ENCODE results near the gene ABCA13. TPM values are rescaled to one million over a fixed set of nuclear protein-coding genes. Genes with fewer than 3 reads are reported as not detected.
A peak's percentile ranks its signal among the peaks of the same experiment; 100 is the strongest.

ABCA13 gene
- total RNA-seq, 1 experiment from 2014 or later = 1.7 TPM

DNA sequence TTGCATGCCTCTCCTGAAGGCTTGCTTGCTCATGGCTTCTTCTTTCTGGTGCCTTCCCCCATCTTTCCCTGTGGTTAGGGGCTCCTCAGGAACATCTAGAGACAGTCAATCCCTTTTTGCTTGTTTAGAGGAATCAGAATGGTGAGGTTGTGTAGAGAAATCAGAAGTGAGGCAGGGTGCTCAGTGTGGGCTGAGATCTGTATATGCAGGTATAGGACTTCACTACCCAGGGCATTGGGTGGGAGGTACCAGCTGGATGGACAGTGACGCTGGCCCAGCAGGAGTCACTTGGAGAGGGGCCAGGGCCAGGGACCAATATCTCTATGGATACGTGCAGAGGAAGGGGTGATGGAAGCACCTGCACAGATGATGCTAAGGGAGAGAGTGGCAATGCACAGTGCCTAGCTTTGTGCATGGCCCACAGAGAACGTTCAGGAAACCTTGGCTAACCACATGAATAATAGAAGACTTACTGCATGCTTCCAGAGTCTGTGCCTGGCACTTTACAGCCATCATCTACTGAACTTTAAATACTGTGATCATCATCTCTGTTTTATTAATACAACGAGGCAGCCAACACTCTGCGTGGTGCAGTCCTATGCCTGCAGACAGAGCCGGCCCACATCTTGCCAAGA is 255.2 kb downstream of the ABCA13 start:
- no TSS peak for BruUV-seq (replicated peaks)
- CTCF ChIA-PET = no interaction called here
- in situ Hi-C loops (cut with HindIII; ENCODE audit: low pct_unique_long_range_greater_than_20kb, low sequenced_read_pairs) = no loop called here

DNA sequence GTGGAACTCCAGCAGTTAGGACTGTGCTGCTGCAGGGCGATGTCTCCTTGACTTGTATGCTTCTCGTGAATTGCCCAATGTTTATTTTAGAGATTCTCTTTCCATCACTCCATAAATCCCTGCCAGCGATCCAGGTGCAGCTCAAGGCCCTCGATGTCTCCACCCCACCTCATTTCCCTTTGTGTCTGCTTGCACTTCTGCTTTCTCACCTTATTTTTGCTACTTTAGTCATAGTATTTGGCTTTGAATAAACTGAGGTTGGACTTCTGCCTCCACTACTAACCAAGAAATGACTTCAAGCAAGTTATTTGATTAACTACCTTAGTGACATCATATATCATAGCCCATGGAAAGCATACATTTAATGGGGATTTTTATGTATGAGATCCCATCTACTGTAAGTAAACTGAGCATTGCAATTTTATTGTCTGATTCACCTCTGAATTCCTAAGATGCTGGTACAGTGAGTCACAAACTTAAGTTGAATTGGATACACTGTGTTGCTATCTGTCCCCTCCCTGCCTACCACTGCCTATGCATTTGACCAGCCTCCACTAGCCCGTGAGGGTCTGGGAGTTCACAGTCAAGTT is 255.8 kb downstream of the ABCA13 start:
- Histone ChIP-seq H3K9me3 (ENCODE audit: control insufficient read depth, insufficient read depth, low read depth, low read length) (no peaks in the 10 kb centered on the region), H3K4me3 (ENCODE audit: low read depth in 2 of 2, low read length in 2 of 2) (no peak overlapping the region), H3K36me3 (ENCODE audit: control insufficient read depth, insufficient read depth, low read length) (no peaks in the 10 kb centered on the region), H3K27me3 (ENCODE audit: control insufficient read depth, insufficient read depth, low read length) (no peaks in the 10 kb centered on the region), H3K27ac (ENCODE audit: low read length) (peak overlapping the region; percentile 89), H3K4me1 (ENCODE audit: control insufficient read depth, insufficient read depth, low read length) (peaks cover 25% of the 10 kb centered on the region)
- TF ChIP-seq, protein P1, sequence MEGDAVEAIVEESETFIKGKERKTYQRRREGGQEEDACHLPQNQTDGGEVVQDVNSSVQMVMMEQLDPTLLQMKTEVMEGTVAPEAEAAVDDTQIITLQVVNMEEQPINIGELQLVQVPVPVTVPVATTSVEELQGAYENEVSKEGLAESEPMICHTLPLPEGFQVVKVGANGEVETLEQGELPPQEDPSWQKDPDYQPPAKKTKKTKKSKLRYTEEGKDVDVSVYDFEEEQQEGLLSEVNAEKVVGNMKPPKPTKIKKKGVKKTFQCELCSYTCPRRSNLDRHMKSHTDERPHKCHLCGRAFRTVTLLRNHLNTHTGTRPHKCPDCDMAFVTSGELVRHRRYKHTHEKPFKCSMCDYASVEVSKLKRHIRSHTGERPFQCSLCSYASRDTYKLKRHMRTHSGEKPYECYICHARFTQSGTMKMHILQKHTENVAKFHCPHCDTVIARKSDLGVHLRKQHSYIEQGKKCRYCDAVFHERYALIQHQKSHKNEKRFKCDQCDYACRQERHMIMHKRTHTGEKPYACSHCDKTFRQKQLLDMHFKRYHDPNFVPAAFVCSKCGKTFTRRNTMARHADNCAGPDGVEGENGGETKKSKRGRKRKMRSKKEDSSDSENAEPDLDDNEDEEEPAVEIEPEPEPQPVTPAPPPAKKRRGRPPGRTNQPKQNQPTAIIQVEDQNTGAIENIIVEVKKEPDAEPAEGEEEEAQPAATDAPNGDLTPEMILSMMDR (IDR thresholded peaks at IDR 0.05) = no peak
- no peak for TF ChIP-seq SIN3A (IDR thresholded peaks at IDR 0.05; ENCODE audit: borderline replicate concordance, insufficient read depth, low read depth, low read length)
- TF ChIP-seq, protein P2, sequence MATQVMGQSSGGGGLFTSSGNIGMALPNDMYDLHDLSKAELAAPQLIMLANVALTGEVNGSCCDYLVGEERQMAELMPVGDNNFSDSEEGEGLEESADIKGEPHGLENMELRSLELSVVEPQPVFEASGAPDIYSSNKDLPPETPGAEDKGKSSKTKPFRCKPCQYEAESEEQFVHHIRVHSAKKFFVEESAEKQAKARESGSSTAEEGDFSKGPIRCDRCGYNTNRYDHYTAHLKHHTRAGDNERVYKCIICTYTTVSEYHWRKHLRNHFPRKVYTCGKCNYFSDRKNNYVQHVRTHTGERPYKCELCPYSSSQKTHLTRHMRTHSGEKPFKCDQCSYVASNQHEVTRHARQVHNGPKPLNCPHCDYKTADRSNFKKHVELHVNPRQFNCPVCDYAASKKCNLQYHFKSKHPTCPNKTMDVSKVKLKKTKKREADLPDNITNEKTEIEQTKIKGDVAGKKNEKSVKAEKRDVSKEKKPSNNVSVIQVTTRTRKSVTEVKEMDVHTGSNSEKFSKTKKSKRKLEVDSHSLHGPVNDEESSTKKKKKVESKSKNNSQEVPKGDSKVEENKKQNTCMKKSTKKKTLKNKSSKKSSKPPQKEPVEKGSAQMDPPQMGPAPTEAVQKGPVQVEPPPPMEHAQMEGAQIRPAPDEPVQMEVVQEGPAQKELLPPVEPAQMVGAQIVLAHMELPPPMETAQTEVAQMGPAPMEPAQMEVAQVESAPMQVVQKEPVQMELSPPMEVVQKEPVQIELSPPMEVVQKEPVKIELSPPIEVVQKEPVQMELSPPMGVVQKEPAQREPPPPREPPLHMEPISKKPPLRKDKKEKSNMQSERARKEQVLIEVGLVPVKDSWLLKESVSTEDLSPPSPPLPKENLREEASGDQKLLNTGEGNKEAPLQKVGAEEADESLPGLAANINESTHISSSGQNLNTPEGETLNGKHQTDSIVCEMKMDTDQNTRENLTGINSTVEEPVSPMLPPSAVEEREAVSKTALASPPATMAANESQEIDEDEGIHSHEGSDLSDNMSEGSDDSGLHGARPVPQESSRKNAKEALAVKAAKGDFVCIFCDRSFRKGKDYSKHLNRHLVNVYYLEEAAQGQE (IDR thresholded peaks at IDR 0.05; ENCODE audit: insufficient read depth in 1 of 2, low read depth in 2 of 2, low read length in 1 of 2) = no peak
- no peak for TF ChIP-seq POLR2AphosphoS5 (IDR thresholded peaks at IDR 0.05; ENCODE audit: low read depth, low read length)
- peak; percentile 88 for TF ChIP-seq TCF7L2 (IDR thresholded peaks at IDR 0.05; ENCODE audit: low read depth, low read length)
- in situ Hi-C loops (cut with HindIII; ENCODE audit: low pct_unique_long_range_greater_than_20kb, low sequenced_read_pairs) (no loop called here), intact Hi-C loops (cut with micrococcal nuclease; ENCODE audit: unreplicated experiment) (loop anchor here (5.0 kb wide), 1 partner anchor 70 kb away; no protein-coding TSS in a partner anchor)
- BruUV-seq (replicated peaks) = no TSS peak
- peak; percentile 94 for ATAC-seq
- POLR2A ChIA-PET = no interaction called here
- CTCF ChIA-PET = no interaction called here
- peak; percentile 76 for DNase-seq (ENCODE audit: low read depth, low spot score)

More for the DNA sequence above, 255.2 kb downstream of the ABCA13 start:
- Histone ChIP-seq H3K4me3 (ENCODE audit: low read depth in 2 of 2, low read length in 2 of 2) (no peak overlapping the region), H3K9me3 (ENCODE audit: control insufficient read depth, insufficient read depth, low read depth, low read length) (no peaks in the 10 kb centered on the region), H3K27ac (ENCODE audit: low read length) (peak overlapping the region; percentile 89), H3K27me3 (ENCODE audit: control insufficient read depth, insufficient read depth, low read length) (no peaks in the 10 kb centered on the region), H3K36me3 (ENCODE audit: control insufficient read depth, insufficient read depth, low read length) (no peaks in the 10 kb centered on the region), H3K4me1 (ENCODE audit: control insufficient read depth, insufficient read depth, low read length) (peaks cover 25% of the 10 kb centered on the region)
- ATAC-seq (peak; percentile 51), DNase-seq (ENCODE audit: low read depth, low spot score) (no peak)
- intact Hi-C loops (cut with micrococcal nuclease; ENCODE audit: unreplicated experiment) = loop anchor here (5.0 kb wide), 1 partner anchor 71 kb away; no protein-coding TSS in a partner anchor
- POLR2A ChIA-PET = no interaction called here
- TF ChIP-seq POLR2AphosphoS5 (IDR thresholded peaks at IDR 0.05; ENCODE audit: low read depth, low read length) (no peak), TCF7L2 (IDR thresholded peaks at IDR 0.05; ENCODE audit: low read depth, low read length) (no peak), SIN3A (IDR thresholded peaks at IDR 0.05; ENCODE audit: borderline replicate concordance, insufficient read depth, low read depth, low read length) (no peak)
- TF ChIP-seq, protein P2 (IDR thresholded peaks at IDR 0.05; ENCODE audit: insufficient read depth in 1 of 2, low read depth in 2 of 2, low read length in 1 of 2) = no peak
- TF ChIP-seq, protein P1 (IDR thresholded peaks at IDR 0.05) = no peak

All from Panc1 (cell line).